Loucy (cell line): ENCODE measurements around the gene ZSCAN30.
A peak's percentile ranks its signal among the peaks of the same experiment; 100 is the strongest.

Source experiments
- H2AFZ ChIP-seq: fragments of 200-600 bp; sonication (generic); 2 replicates; pipeline ENCODE4 v1.6.0; 2016; ENCODE audit warnings: antibody characterized with exemption, mild to moderate bottlenecking, low read length, moderate library complexity
- H3F3A ChIP-seq: fragments of 200-600 bp; 2 replicates; pipeline ENCODE4 v1.6.0; 2016; ENCODE audit warnings: antibody characterized with exemption, low read depth, mild to moderate bottlenecking
- H3K27me3 ChIP-seq: fragments of 200-600 bp; sonication (generic); 2 replicates; pipeline ENCODE4 v1.6.1; 2014; ENCODE audit warnings: low read length, mild to moderate bottlenecking; ENCODE audit not compliant: insufficient read depth, poor library complexity, severe bottlenecking
- H3K36me3 ChIP-seq: fragments of 200-600 bp; sonication (generic); 2 replicates; pipeline ENCODE4 v1.6.1; 2016; ENCODE audit warnings: low read length; ENCODE audit not compliant: insufficient read depth
- H3K4me1 ChIP-seq: fragments of 200-600 bp; sonication (generic); 2 replicates; pipeline ENCODE4 v1.5.1; 2014; ENCODE audit warnings: low read length, mild to moderate bottlenecking; ENCODE audit not compliant: insufficient read depth, poor library complexity, severe bottlenecking
- H3K4me2 ChIP-seq: fragments of 200-600 bp; sonication (generic); 2 replicates; pipeline ENCODE4 v1.6.0; 2014; ENCODE audit warnings: antibody characterized with exemption, low read length, low read depth, mild to moderate bottlenecking; ENCODE audit not compliant: poor library complexity, severe bottlenecking
- H3K4me3 ChIP-seq: fragments of 200-600 bp; sonication (generic); 2 replicates; pipeline ENCODE4 v1.5.1; 2014; ENCODE audit warnings: low read length, mild to moderate bottlenecking, mixed read lengths; ENCODE audit not compliant: poor library complexity, severe bottlenecking
- H3K79me2 ChIP-seq: fragments of 200-600 bp; sonication (generic); 2 replicates; pipeline ENCODE4 v1.6.1; 2014; ENCODE audit warnings: low read length; ENCODE audit not compliant: insufficient read depth
- H3K9ac ChIP-seq: fragments of 200-600 bp; sonication (generic); 2 replicates; pipeline ENCODE4 v1.6.0; 2014; ENCODE audit warnings: mild to moderate bottlenecking, low read depth, low read length, moderate library complexity; ENCODE audit not compliant: poor library complexity, severe bottlenecking
- H3K9me2 ChIP-seq: fragments of 200-600 bp; sonication (generic); replicated peaks from 2 replicates; pipeline ENCODE4 v1.6.1; 2016; ENCODE audit warnings: low read depth, low read length, mixed read lengths
- H3K9me3 ChIP-seq: fragments of 200-600 bp; sonication (generic); 2 replicates; pipeline ENCODE4 v1.6.1; 2014; ENCODE audit warnings: mild to moderate bottlenecking, antibody characterized with exemption, low read length, low read depth; ENCODE audit not compliant: insufficient read depth
- H4K20me1 ChIP-seq: fragments of 200-600 bp; sonication (generic); 2 replicates; pipeline ENCODE4 v1.6.0; 2014; ENCODE audit warnings: antibody characterized with exemption, low read length, mild to moderate bottlenecking; ENCODE audit not compliant: insufficient read depth, poor library complexity, severe bottlenecking
- EZH2phosphoT487 ChIP-seq: fragments of 200-600 bp; IDR thresholded peaks from 2 replicates; pipeline ENCODE4 v1.6.1; 2018; ENCODE audit warnings: antibody characterized with exemption, mild to moderate bottlenecking, moderate library complexity, borderline replicate concordance
- TF ChIP-seq, protein P1 (sequence below): fragments of 200-600 bp; sonication (generic); conservative IDR thresholded peaks from 2 replicates; pipeline ENCODE4 v1.5.1; 2014; ENCODE audit warnings: mild to moderate bottlenecking, antibody characterized with exemption, low read length

The ZSCAN30 gene

DNA sequence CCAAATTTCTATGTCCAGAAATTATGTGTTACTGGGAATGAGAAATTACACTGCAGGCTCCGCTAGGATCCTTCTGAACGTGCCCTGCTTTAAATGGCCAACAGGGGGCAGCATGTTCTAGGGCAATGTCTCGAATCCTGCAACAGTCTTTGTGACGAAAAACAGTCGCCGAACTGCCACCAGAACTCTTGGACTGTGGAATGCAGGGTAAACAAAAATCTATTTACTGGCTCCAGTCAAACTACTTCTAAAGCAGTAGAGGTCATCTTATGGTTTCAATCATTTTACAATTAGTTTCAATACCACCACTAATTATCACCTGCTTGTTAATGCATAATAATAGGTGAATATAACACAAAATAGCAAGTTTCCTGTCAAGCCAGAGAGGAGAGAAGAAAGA lies 59.0 kb downstream of the ZSCAN30 start:
- Histone ChIP-seq H3K4me3 (peak overlapping the region; percentile 65), H3F3A (no peaks in the 10 kb centered on the region), H3K4me1 (no peaks in the 10 kb centered on the region), H3K36me3 (no peaks in the 10 kb centered on the region), H4K20me1 (no peaks in the 10 kb centered on the region), H3K79me2 (no peaks in the 10 kb centered on the region), H3K9ac (peak overlapping the region; percentile 49), H2AFZ (peak overlapping the region; percentile 93), H3K9me2 (no peaks in the 10 kb centered on the region), H3K9me3 (no peaks in the 10 kb centered on the region), H3K27me3 (no peaks in the 10 kb centered on the region), H3K4me2 (peak overlapping the region; percentile 75)
- TF ChIP-seq, protein P1, sequence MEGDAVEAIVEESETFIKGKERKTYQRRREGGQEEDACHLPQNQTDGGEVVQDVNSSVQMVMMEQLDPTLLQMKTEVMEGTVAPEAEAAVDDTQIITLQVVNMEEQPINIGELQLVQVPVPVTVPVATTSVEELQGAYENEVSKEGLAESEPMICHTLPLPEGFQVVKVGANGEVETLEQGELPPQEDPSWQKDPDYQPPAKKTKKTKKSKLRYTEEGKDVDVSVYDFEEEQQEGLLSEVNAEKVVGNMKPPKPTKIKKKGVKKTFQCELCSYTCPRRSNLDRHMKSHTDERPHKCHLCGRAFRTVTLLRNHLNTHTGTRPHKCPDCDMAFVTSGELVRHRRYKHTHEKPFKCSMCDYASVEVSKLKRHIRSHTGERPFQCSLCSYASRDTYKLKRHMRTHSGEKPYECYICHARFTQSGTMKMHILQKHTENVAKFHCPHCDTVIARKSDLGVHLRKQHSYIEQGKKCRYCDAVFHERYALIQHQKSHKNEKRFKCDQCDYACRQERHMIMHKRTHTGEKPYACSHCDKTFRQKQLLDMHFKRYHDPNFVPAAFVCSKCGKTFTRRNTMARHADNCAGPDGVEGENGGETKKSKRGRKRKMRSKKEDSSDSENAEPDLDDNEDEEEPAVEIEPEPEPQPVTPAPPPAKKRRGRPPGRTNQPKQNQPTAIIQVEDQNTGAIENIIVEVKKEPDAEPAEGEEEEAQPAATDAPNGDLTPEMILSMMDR, result peak; percentile 88
- TF ChIP-seq EZH2phosphoT487, result no peak

DNA sequence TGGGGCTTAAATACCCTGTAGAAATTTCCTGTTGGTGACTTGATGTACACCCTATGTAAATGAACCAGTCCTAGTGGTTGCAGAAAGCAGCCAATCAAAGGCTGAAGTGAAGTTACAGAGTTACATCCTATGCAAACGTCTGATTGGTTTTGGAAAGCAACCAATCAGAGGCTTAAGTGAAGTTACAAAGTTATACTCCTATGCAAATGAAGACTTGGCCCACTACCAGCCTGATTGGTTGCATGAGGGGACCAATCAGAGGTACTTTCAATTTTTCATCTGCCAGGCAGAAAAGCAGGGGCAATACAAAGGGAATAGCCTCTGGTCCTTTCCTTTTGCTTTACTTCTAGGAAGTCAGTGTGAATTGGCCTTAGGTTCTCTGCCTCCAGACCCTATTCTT lies 62.8 kb downstream of the ZSCAN30 start:
- Histone ChIP-seq H3K4me3 (no peak overlapping the region), H3K9ac (no peak overlapping the region), H3K79me2 (no peaks in the 10 kb centered on the region), H3K9me2 (no peaks in the 10 kb centered on the region), H3K27me3 (no peaks in the 10 kb centered on the region), H3K4me1 (no peaks in the 10 kb centered on the region), H2AFZ (peak overlapping the region; percentile 73; the same call in 1 of the 2 replicates), H3K4me2 (no peak overlapping the region), H3K9me3 (no peaks in the 10 kb centered on the region), H3K36me3 (no peaks in the 10 kb centered on the region), H3F3A (no peaks in the 10 kb centered on the region), H4K20me1 (no peaks in the 10 kb centered on the region)
- TF ChIP-seq, protein P1, result no peak
- no peak for TF ChIP-seq EZH2phosphoT487

DNA sequence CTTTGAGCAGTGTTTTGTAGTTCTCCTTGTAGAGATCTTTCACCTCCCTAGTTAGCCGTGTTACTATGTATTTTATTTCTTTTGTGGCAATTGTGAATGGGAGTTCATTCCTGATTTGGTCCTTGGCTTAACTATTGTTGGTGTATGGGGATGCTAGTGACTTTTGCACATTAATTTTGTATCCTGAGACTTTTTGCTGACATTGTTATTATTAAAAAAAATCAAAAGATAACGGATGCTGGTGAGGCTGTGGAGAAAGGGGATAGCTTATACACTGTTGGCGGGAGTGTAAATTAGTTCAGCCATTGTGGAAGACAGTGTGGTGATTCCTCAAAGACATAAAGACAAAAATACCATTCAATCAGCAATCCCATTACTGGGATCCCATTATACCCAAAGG lies 66.2 kb downstream of the ZSCAN30 start:
- no peaks in the 10 kb centered on the region for H3K36me3 ChIP-seq
- H3K27me3 ChIP-seq, result no peaks in the 10 kb centered on the region
- no peak overlapping the region for H3K9ac ChIP-seq
- H2AFZ ChIP-seq, result no peak overlapping the region
- no peak for TF ChIP-seq EZH2phosphoT487
- TF ChIP-seq, protein P1, result no peak
- H3K4me1 ChIP-seq, result no peaks in the 10 kb centered on the region
- H3K4me2 ChIP-seq, result no peak overlapping the region
- H3K4me3 ChIP-seq, result no peak overlapping the region
- no peaks in the 10 kb centered on the region for H3K79me2 ChIP-seq
- no peaks in the 10 kb centered on the region for H3F3A ChIP-seq
- H3K9me2 ChIP-seq, result no peaks in the 10 kb centered on the region
- no peaks in the 10 kb centered on the region for H4K20me1 ChIP-seq
- no peaks in the 10 kb centered on the region for H3K9me3 ChIP-seq
